Measurements from ENCODE around the gene CHRDL1. TPM values are rescaled to one million over a fixed set of nuclear protein-coding genes. Genes with fewer than 3 reads are reported as not detected.
A peak's percentile ranks its signal among the peaks of the same experiment; 100 is the strongest.
"Not testable (repeated sequence)": the region's sequence is repeated elsewhere in the genome, so short reads cannot be mapped to it uniquely, and the experiment has no call there.

The CHRDL1 gene
- total RNA-seq, 1 donor from 2014 or later = 8.1 TPM

DNA sequence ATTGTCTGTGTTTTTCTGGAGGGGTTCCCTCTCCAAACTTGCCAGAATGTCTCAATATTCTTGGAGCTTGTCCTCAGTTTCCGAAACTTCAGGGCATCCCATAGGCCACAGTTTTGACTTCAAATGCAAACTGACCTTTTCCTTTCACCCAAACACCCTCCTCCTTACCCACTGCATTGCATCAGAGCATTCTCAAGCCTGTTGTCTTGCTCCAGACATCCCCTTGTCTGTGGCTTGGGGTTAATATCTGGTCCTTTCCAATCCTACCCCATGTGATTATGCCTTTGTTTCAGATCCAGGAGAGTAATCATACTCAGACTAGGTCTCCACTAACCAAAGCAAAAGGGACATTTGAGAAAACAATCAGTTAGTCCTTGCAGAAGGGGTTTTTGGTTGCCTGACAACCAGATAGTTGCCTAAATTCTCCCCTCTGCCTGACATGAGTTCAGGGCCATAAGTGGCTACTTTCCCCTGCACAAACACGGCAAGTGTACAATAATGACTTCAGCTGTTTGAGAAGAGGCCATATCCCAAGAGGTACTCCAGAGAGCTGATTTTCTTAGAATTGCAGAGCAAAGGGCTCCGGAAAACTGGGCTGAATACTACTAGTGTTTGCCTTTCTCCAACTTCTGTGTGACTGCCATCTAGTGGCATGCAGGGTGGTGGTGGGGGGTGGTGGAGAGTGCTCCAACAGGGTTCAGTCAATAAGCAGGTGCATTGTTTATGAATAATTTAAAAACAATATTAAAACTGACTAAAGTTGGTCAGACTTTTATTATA is 130.2 kb downstream of the CHRDL1 start:
- DNase-seq (ENCODE audit: low spot score) = peak; percentile 19

DNA sequence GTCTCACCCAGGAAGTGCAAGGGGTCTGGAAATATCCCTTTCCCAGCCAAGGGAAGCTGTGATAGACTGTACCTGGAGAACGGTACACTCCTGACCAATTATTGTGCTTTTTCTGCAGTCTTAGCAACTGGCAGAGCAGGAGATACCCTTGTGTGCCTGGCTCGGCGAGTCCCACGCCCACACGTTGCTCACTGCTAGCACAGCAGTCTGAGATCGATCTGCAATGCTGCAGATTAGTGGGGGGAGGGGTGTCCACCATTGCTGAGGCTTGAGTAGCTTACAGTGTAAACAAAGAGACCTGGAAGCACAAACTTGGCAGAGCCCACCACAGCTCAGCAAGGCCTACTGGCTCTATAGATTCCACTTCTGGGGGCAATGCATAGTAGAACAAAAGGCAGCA is 138.5 kb downstream of the CHRDL1 start:
- DNase-seq (ENCODE audit: low spot score) = peak; percentile 61

DNA sequence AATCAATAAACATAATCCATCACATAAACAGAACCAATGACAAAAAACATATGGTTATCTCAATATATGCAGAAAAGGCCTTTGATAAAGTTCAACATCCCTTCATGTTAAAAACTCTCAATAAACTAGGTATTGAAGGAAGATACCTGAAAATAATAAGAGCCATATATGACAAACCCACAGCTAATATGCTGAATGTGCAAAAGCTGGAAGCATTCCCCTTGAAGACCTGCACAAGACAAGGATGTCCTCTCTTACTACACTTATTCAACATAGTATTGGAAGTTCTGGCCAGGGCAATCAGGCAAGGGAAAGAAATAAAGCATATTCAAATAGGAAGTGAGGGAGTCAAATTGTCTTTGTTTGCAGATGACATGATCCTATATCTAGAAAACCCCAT is 141.3 kb downstream of the CHRDL1 start:
- DNase-seq (ENCODE audit: low spot score) = not testable (repeated sequence)

DNA sequence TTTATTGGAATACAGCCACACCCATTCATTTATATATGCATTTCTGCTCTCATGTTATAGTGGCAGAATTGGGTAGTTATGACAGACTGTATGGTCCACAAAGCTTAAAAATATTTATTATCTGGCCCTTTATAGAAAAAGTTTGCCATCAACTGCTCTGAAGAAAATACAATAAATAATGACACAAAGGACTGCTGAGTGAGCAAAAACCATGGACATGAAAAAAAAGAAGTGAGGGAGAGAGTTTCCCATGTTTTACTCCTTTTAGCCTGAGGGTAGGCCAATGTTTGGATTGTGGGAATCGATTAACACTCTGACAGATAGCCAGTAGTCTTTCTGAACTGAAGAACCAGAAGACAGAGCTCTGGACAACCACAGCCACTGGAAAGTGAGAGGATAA is 149.2 kb downstream of the CHRDL1 start:
- DNase-seq (ENCODE audit: low spot score) = no peak
